Stimulated activated CD8-positive, alpha-beta memory T cell treated with anti-CD3 and anti-CD28 coated beads, Interleukin-4, amount 100 ng/mL, for 48 hours (primary cell): Measurements from ENCODE around the gene GRAP2.
"Not testable (repeated sequence)": the region's sequence is repeated elsewhere in the genome, so short reads cannot be mapped to it uniquely, and the experiment has no call there.

Experiments
- DNase-seq: peaks from one replicate; pipeline ENCODE4 v3.0.0-alpha.2; 2020

GRAP2 gene

DNA sequence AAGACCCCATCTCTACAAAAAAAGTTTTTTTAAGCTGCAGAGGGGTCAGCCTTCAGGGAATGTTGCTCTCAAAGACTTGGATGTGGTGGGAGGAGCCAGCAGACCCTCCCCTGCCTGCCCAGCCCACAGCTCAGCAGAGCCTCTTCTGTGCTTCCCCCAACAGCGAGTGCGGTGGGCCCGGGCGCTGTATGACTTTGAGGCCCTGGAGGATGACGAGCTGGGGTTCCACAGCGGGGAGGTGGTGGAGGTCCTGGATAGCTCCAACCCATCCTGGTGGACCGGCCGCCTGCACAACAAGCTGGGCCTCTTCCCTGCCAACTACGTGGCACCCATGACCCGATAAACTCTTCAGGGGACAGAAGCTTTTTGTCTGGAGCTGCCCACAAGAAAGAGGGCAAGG is 69.9 kb downstream of the GRAP2 start:
- no peak for DNase-seq

DNA sequence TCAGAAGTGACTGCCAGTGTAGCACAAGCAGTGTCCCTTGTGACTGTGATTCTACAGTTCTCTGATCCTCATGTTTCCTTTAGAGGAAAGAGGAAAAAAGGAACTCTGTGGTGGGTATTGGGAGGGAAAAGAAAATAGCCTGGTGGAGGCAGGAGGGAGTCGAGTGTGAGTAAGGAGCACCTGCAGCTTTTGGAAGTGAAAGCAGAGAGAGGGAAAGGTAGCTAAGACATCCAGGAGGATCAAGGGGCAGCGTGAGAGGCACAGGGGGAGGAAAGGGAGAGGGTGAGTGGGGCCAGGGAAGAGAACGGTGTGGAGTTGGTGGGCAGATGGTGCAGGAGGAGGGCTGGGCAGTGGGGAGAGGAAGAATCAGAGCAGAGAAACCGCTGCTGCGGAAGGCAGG is 71.8 kb downstream of the GRAP2 start:
- DNase-seq: no peak

DNA sequence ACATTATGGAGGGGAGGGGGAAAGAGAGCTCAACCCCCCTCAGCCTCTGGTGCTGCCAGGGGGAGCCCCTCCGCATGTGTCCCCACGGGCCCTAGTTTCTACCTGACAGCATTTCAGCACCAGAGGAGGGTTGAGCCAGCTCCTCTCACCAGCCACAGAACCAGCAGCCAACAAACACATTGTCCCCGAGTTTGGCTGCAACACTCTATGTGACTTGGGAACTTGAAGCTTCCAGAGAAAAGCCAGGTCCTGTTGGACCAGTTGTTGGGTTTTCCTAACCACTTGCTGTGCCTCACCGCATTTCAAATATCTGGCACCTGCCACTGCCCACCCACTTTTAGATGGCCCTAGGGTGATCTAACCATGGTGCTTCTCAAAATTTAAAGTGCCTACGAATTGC is 72.8 kb downstream of the GRAP2 start:
- DNase-seq: no peak

DNA sequence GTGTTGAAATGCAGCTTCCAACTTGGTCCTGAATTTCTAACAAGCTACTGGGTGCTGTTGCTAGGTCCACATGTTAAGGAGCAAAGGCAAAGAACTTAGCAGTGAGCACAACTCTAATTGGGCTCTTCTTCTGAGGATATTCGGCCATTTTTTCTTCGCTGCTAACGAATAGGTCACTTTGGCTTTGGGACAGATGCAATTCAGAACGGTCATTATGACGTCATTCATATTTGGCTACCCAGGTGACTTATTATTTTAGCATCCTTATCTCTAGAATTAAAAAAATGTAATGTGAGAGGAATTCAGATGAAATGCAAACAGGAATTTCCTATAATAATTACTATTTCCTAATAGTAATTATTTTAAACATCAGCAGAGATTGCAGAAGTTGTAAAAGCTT is 73.2 kb downstream of the GRAP2 start:
- no peak for DNase-seq

DNA sequence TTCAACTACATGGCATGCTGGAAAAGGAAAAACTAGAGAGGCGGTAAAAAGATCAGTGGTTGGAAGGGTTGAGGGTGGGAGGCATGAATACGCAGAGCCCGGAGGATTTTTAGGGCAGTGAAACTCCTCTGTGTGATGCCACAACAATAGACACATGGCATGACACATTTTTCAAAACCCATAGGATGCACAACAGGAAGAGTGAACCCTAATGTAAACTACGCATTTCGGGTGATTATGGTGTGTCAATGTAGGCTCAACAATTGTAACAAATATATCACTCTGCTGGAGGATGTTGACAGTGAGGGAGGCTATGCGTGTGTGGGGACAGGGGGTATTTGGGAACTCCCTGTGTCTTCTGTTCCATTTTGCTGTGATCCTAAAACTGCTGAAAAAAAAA is 78.2 kb downstream of the GRAP2 start:
- DNase-seq: no peak

DNA sequence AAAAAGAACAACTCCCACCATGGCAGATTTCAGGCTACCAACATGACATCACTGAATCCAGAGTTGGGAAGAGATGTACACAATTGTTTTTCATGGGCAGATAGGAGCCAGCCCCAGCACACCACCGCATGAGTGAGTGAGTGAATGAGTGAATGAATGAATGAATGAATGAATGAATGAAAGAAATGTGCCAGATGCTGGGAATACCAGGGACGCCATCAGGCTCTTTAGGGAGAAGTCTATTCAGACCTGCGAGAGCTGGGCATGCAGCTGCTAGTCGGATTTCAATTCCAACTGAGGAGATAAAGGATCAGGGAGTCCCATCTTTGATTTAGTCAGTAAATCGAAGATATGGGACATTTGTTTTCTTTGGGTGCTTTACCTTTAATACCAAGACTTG is 78.6 kb downstream of the GRAP2 start:
- no peak for DNase-seq

DNA sequence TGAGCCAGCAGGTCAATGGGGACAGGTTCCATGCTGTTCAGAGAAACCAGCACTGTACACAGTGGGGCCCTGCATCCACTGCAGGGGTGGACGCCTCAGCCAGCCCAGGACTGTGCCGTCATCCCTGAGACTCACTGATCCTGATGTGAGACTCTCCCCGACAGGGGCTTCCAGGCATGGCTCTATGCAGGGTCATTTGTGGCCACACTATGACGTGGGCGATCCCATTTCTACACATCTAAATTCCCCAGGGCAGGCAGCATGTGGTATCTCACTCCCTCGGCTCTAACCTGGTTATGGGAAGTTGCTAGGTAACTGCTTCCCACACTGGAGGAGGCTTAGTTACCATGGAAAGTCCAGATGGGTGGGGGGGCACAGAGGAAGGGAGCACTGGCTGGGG is 79.7 kb downstream of the GRAP2 start:
- DNase-seq: no peak

DNA sequence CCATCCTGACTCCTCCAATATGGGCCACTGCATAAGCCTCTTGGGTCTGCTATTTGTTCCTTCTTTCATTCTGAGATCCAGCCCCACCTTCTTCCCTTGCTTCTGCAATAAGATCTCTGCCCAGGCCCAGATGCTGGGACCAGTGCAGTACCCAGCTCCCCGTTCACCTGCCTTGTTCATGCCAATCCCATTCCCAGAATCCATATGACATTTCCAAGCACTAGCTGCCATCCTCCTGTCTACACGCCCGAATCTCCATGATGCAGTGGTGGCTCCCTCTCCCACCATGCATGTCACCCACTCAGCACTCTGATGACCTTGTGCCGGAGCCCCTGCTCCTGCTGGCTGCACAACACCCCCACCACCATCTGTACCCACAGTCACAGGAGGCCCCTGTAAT is 82.5 kb downstream of the GRAP2 start:
- no peak for DNase-seq

DNA sequence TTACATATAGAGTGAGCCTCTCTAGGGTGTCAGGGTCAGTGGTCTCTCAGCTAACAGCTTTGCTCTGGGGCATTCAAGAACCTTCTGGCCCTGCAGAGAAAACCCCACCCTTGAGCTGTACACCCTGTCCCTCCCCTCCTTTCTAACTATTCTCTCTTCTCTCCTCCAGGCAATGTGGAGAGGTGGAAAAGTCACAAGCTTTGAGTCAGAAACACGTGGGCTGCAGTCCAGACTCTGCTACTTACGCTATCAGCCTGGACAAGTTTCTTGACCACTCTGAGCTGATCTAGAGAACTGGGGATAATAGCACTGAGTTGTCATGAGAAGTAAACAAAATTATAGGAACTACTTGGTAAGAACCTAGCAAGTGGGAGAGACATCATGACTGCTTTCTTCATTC is 83.1 kb downstream of the GRAP2 start:
- no peak for DNase-seq

DNA sequence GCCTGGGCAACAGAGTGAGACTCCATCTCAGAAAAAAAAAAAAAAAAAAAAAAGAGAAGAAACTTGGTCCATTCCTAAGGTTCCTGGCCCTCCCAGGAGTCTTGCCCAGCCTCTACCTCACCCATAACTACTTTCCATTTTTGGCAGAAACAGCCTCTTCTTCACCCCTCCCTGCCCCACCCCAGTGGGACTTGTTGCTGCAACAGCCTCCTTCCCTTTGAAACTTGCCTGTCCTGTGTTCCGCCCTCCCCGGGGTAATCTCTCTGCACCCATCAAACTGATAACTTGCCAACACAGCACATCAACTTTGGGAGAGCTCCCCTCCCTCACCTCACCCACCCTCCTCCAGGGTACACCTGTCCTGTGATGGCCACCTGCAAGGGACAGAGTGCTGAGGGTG is 83.9 kb downstream of the GRAP2 start:
- DNase-seq: no peak

DNA sequence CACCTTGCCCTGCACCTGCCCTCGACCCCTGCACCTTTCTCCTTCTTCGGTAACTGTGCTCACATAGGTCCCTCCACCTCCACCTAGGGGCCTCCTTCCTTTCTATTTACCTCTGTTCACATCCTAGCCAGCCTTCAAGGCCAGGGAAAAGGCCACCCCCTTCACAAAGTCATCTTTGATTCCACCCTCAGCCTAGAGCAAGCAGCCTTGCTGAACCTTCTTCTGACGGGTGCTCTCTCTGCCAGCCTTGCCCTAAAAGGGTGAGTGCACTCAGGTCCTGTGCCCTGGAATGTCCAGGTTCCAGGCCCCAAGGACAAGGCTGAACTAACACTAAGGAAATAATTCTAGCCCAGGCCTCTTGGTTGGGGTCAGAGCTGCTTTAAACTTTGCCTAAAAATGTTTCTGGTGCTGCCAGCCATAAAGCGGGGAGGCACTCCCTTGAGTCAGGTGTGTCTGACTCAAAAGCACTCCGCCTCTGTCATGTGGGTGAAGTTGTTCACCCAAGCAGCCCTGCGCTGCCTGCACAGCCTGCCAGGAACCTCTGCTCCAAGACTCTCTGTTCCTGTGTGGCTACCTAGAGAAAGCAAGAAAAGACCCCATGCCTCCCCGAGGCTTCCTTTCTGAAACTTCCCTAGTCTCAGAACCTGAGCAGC is 84.6 kb downstream of the GRAP2 start:
- peak; percentile 46 for DNase-seq

DNA sequence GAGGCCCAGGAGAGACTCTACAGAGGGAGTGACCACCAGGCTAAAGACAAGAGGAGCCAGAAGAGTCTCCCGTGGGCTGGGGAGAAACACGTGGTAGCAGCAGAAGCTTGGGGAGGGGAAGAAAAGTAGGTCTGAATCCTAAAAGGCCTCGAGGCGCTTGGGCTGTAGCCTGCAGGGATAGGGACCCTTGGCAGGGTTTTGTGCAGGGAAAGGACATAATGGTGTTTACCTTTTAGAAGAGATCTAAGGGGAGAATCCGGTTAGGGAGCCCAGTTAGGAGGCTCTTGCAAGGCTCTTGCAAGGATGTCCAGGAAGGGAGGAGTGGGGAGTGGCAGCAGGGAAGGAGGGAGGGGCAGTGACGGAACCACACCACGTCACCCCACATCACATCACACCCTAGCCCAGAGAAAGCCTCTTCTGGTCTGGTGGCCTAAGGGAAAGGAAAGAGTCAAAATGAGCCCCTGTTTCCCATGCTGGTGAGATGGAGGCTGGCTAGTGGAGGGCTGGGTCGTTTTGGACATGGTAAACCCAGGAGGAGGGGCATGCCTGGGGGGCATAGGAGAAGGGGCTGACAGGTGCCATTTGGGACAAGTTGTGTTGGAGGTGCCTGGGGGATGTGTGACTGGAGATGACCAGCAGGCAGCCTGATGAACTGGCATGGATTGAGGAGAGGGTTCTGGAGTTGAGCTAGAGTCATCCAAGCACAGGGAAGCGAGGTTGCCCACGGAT is 87.7 kb downstream of the GRAP2 start:
- DNase-seq: no peak

DNA sequence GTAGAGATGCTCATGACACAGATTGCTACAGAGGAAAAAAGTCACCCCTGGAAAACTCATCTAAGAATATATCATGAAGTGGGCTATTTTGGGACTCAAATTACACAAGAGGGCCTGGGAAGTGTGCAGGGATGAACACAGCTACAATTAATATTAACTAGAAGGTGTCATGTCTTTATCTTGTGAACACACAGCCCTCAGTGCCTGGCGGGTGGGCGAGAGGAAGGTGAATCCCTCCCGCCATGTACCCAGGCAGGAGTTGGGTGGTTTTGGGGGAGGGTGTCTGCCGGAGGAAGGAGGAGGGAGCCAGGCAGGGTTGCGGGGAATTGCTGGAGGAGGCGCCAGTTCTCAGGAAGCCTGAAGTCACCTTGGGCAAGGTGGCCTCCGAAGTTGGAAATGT is 88.7 kb downstream of the GRAP2 start:
- no peak for DNase-seq

DNA sequence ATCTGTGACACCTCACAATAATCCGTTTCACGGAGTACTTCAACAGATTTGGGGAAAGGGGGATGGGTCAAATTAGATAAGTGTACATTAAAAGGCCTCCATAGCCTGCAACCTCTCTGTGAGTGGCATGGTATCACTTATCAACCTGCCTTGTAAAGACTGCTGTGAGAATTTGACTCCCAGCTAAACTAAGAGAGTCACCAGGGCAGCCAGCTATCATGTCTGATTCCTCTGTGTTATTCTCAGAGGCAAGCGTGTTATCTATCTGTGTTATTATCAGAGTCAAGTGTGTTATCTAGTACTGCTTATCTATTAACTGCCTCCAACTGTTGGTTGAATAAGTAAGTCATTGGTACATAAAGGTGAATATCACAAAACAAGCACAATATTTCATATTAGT is 89.8 kb downstream of the GRAP2 start:
- DNase-seq: no peak

DNA sequence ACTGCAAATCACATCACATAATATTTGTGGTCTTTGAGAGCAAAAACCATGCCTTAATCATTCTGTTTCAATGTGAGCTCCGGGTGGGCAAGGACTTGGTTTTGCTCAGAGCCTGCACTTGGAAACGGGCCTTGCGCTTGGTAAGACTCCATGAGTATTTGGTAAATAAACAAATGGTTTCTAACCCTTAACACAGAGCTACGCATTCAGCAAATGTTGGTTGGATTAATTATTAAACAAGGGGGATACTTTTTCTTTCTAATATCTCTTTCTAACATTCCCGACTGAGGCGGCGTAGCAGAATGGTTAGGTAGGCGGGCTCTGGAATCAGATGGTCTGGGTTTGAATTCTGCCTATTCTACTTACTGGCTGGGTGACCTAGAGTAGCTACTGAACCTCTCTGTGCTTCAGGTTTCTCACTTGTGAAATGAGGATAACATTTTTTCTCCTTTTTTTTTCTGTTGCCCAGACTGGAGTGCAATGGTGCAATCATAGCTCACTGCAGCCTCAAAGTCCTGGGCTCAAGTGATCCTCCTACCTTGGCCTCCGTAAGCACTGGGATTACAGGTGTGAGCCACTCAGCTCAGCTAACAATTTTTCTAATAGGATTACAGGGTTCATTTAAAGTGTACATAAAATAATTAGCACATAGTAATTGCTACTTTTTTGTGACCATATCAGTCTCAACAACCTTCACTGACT is 90.4 kb downstream of the GRAP2 start:
- no peak for DNase-seq

DNA sequence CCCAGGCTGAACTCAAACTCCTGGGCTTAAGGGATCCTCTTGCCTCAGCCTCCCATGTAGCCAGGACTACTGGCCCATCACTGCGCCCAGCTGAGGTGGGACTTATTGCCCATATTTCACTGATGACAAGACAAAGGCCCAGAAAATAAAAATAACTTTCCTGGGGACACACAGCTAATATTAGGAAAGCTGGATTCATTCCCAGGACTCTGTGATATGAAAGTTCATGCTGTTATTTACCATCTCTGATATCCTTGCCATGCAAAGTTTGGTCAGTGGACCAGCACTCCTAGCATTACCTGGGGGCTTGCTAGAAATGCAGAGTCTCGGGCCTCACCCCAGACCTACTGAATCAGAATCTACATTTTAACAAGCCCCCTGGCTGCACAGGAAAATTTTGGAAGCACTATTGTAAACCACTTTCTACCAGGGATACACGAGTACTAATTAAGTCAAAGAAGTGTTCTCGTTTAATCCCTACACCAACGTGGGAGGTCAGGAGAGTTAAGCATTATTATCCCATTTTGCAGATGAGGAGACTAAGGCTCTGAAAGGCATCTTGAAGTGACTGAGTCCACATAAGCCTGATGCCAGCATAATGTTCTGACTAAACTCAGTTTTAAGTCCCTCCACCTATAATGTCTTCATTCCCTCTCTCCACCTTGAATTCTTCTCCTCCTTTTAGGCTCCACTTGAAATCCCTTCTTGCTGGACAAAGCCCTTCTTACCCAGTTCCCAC is 91.4 kb downstream of the GRAP2 start:
- DNase-seq: no peak

DNA sequence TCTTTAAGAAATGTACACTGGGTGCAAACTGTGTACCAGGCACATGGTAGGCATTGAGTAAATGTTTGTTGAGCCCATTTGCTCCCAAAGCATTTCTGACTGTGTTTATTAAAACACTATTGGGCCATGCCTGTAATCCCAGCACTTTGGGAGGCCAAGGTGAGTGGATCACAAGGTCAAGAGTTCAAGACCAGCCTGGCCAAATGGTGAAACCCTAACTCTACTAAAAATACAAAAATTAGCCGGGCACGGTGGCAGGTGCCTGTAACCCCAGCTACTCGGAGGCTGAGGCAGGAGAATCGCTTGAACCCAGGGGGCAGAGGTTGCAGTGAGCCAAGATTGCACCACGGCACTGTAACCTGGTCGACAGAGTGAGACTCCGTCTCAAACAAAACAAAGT is 92.0 kb downstream of the GRAP2 start:
- DNase-seq: not testable (repeated sequence)

DNA sequence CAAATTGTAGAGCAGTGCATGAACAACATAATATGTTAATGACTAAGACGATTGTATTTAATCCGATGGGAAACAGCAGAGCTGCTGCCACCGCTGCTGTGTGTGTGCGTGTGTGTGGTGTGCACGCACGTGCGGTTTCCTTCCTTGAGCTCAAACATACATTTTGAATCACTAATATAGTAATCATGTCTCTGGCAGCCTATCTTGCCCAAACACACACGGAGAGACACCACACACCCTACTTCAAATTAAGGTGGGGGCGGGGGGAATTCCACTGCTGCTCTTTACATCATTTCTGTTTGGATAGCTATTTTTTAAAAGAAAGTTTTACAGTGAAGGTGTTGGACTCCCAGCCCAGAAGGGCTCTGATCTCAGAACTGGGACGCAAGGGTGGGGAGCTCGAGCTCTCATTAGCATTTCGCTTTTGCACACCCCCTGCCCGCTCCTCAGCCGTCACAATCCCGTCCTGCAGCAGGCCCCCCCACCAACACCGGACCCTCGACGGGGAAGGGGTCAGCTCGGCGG is 93.2 kb downstream of the GRAP2 start:
- DNase-seq: peak; percentile 45

DNA sequence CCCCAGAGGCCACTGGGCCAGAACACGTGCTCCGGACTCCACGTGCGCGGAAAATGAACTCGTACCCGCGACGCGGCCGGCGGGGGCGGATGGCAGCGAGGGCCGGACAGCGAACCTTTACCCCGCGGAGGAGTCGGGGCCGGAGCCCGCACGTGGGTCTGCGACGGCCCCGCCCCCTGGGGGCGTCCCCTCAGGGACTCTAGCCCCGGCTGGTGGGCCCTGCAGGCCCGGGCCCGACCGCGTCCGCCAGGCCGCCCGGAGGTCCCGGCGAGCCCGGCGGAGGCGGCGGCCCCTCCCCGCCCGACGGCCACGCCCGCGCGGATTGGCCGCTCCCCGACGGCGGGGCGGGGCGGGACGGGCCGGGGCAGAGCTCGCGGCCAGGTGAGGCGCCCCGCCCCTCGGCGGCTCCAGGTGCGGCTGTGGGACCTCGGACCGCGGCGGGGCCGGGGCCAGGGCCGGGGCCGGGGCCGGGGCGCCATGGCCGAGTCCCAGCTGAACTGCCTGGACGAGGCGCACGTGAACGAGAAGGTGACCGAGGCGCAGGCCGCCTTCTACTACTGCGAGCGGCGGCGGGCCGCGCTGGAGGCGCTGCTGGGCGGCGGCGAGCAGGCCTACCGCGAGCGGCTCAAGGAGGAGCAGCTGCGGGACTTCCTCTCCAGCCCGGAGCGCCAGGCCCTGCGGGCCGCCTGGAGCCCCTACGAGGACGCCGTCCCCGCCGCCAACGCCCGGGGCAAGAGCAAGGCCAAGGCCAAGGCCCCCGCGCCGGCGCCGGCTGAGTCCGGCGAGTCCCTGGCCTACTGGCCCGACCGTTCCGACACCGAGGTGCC is 93.9 kb downstream of the GRAP2 start, which contains the start of gene FAM83F:
TSS of gene FAM83F (plus strand) at position 389 of the 827 bp plus-strand sequence. CDS start at position 478, 89 bp downstream.
- peak; percentile 39 for DNase-seq

DNA sequence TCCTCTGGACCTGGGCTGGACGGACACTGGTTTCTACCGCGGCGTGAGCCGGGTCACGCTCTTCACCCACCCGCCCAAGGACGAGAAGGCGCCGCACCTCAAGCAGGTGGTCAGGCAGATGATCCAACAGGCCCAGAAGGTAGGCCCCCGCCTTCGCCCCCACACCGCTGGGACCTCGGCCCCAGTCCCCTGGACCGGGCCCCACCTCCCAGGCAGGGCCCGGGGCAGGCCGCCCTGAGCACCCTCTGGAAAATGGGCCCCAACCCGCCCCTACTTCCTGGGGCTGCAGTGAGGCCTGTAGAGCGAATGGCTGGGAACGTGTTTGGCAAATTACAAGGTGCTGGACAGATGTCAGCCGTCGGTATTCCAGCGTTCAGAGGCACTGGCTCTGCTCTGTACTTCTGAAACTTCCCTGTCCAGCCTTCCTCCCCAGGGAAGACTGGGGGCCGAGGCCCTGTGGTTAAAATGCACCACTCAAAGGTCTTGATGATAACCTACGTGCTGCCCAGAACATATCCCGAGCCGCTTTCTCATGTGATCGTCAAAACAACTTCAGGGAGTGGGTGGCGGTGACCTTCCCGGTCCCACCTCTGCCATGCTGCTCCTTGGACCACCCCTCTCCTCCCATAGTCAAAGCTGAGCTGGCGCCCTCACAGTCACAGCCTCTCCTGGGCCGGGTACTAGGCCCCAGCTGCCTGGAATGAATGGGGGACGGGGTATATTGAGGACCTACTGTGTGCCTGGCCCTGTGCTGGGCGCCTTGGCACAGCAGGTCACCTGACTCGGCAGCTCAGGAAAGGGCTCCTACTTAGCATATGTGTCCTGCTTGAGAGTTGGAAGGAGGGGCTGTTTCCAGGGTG is 94.7 kb downstream of the GRAP2 start:
- DNase-seq: no peak

DNA sequence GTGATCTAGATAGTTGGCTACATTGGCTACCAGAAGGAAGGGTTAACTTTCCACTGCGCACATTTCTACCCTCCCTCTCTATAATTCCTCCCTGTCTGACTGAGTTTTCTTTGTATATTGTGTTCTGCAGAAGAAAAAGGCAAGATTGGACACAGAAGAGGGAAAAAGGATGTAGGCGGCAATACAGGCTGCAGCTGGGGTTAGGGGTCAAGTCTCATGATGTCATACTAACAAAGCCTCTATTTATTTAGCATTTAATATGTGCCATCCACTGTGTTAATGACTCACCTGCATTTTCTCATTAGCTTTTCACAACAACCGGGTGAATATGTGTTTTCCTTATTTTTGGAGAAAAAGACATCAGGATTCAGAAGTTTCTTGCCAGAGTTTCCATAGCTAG is 95.8 kb downstream of the GRAP2 start:
- DNase-seq: no peak
